ENCODE results near the gene SCAMP5. TPM values are rescaled to one million over a fixed set of nuclear protein-coding genes. Genes with fewer than 3 reads are reported as not detected.

Gene SCAMP5
- total RNA-seq, 1 experiment from 2014 or later = 6.2 TPM

DNA sequence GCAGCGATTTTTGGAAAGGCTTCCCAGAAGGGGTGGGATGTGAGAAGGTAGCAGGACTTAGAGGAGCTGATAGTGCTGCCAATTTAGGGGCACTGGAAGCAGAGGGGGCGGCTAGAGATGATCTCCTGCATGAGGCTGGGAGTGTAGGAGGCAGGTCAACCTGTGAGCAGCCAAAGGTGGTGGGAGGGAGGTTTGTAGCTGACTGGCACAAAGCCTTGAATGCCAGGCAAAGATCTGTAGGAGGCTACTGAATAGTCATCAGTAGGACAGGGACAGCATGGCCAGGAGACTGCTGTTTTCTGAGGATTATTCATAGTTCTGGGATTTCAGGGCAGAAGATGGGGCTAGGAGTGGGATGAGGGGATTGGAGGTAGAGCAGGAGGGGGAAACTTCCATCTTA lies 2.2 kb downstream of the SCAMP5 start:
- no TSS peak for BruUV-seq (replicated peaks)
- CTCF ChIA-PET = no interaction called here

DNA sequence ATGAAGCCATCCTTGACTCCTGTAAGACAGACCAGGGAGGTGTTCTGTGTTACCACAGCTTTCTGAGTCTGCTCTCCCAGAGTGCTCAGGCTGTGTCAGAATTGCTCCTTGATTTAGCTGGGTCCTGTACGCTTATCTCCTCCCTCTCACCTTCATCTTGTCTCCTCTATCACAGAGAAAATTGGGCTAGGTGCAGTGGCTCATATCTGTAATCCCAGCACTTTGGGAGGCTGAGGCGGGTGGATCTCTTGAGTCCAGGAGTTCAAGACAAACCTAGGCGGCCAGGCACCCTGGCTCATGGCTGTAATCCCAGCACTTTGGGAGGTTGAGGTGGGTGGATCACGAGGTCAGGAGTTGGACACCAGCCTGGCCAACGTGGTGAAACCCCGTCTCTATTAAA lies 5.9 kb downstream of the SCAMP5 start:
- Histone ChIP-seq H3K27me3 (ENCODE audit: insufficient read depth, low read length) (peaks cover 7% of the 10 kb centered on the region; the same call in 1 of the 2 replicates), H3K36me3 (ENCODE audit: control insufficient read depth in 1 of 2, insufficient read depth in 2 of 2, low read length in 2 of 2) (no peaks in the 10 kb centered on the region), H2AFZ (ENCODE audit: low read depth, low read length, poor library complexity, severe bottlenecking) (no peak overlapping the region), H3K9me2 (ENCODE audit: insufficient read depth) (no peaks in the 10 kb centered on the region), H3K4me3 (replicated peaks in 1 of 2; ENCODE audit: low read depth in 1 of 2, low read length in 2 of 2) (no peak overlapping the region), H3K9ac (ENCODE audit: low read length) (no peak overlapping the region), H3K9me3 (ENCODE audit: control insufficient read depth in 1 of 2, insufficient read depth in 1 of 2, low read depth in 1 of 2, low read length in 2 of 2) (no peaks in the 10 kb centered on the region), H3K27ac (ENCODE audit: low read depth, low read length) (no peak overlapping the region), H3K4me2 (ENCODE audit: low read length) (no peak overlapping the region), H3K79me2 (ENCODE audit: insufficient read depth, low read length) (no peaks in the 10 kb centered on the region), H4K20me1 (ENCODE audit: insufficient read depth) (no peaks in the 10 kb centered on the region), H3K4me1 (ENCODE audit: control insufficient read depth in 1 of 2, insufficient read depth in 2 of 2, low read length in 2 of 2) (no peaks in the 10 kb centered on the region)
- CTCF ChIA-PET = no interaction called here
- ATAC-seq = no peak
- POLR2A ChIA-PET = no interaction called here
- TF ChIP-seq SP1 (IDR thresholded peaks at IDR 0.05; ENCODE audit: low read depth) (no peak), CEBPB (IDR thresholded peaks at IDR 0.05; ENCODE audit: low read depth) (no peak), TCF7L2 (IDR thresholded peaks at IDR 0.05; ENCODE audit: borderline replicate concordance, extremely low read depth, insufficient read depth, insufficient read length) (no peak), SRF (IDR thresholded peaks at IDR 0.05; ENCODE audit: low read depth) (no peak), ZFX (IDR thresholded peaks at IDR 0.05) (no peak), RAD21 (IDR thresholded peaks at IDR 0.05; ENCODE audit: low read depth) (no peak), EZH2 (IDR thresholded peaks at IDR 0.05) (no peak)
- no peak for DNase-seq (ENCODE audit: low read depth, low spot score)
- intact Hi-C loops (cut with micrococcal nuclease) = no loop called here
- no TSS peak for BruUV-seq (replicated peaks)
- RAD21 ChIA-PET (ENCODE audit: low non-redundant PET in 1 of 2, low total read pairs in 2 of 2, uncharacterized antibody in 2 of 2, unreplicated experiment in 2 of 2) = no interaction called here

More for the DNA sequence above, 2.2 kb downstream of the SCAMP5 start:
- Histone ChIP-seq H3K4me1 (ENCODE audit: control insufficient read depth in 1 of 2, insufficient read depth in 2 of 2, low read length in 2 of 2) (peaks cover 0 to 5% of the 10 kb centered on the region in 2 experiments; a peak in 1 of 4 replicates), H3K79me2 (ENCODE audit: insufficient read depth, low read length) (no peaks in the 10 kb centered on the region), H3K9ac (ENCODE audit: low read length) (no peak overlapping the region), H3K4me2 (ENCODE audit: low read length) (no peak overlapping the region), H3K27me3 (ENCODE audit: insufficient read depth, low read length) (peaks cover 7% of the 10 kb centered on the region; the same call in 1 of the 2 replicates), H3K9me3 (ENCODE audit: control insufficient read depth in 1 of 2, insufficient read depth in 1 of 2, low read depth in 1 of 2, low read length in 2 of 2) (no peaks in the 10 kb centered on the region), H3K36me3 (ENCODE audit: control insufficient read depth in 1 of 2, insufficient read depth in 2 of 2, low read length in 2 of 2) (no peaks in the 10 kb centered on the region), H3K27ac (ENCODE audit: low read depth, low read length) (no peak overlapping the region), H2AFZ (ENCODE audit: low read depth, low read length, poor library complexity, severe bottlenecking) (no peak overlapping the region), H3K4me3 (replicated peaks in 1 of 2; ENCODE audit: low read depth in 1 of 2, low read length in 2 of 2) (no peak overlapping the region), H4K20me1 (ENCODE audit: insufficient read depth) (no peaks in the 10 kb centered on the region), H3K9me2 (ENCODE audit: insufficient read depth) (no peaks in the 10 kb centered on the region)
- intact Hi-C loops (cut with micrococcal nuclease) = no loop called here
- DNase-seq (ENCODE audit: low read depth, low spot score) (no peak), ATAC-seq (no peak)
- no peak for TF ChIP-seq POLR2A (IDR thresholded peaks at IDR 0.05; ENCODE audit: borderline replicate concordance, extremely low read depth, insufficient read depth, insufficient read length)
- TF ChIP-seq, protein P1, sequence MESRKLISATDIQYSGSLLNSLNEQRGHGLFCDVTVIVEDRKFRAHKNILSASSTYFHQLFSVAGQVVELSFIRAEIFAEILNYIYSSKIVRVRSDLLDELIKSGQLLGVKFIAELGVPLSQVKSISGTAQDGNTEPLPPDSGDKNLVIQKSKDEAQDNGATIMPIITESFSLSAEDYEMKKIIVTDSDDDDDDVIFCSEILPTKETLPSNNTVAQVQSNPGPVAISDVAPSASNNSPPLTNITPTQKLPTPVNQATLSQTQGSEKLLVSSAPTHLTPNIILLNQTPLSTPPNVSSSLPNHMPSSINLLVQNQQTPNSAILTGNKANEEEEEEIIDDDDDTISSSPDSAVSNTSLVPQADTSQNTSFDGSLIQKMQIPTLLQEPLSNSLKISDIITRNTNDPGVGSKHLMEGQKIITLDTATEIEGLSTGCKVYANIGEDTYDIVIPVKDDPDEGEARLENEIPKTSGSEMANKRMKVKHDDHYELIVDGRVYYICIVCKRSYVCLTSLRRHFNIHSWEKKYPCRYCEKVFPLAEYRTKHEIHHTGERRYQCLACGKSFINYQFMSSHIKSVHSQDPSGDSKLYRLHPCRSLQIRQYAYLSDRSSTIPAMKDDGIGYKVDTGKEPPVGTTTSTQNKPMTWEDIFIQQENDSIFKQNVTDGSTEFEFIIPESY (IDR thresholded peaks at IDR 0.05; ENCODE audit: extremely low read depth, insufficient replicate concordance, low read length) = no peak
- TF ChIP-seq ELF1 (IDR thresholded peaks at IDR 0.05; ENCODE audit: borderline replicate concordance, low read depth) = no peak
- TF ChIP-seq SIN3A (IDR thresholded peaks at IDR 0.05; ENCODE audit: low read depth) = no peak
- no peak for TF ChIP-seq JUND (IDR thresholded peaks at IDR 0.05)
- POLR2A ChIA-PET = no interaction called here
- RAD21 ChIA-PET (ENCODE audit: low non-redundant PET in 1 of 2, low total read pairs in 2 of 2, uncharacterized antibody in 2 of 2, unreplicated experiment in 2 of 2) = no interaction called here
